Breast epithelium (tissue), 4 donors: ENCODE measurements around the gene SOX30. TPM values are rescaled to one million over a fixed set of nuclear protein-coding genes. Genes with fewer than 3 reads are reported as not detected.
A peak's percentile ranks its signal among the peaks of the same experiment; 100 is the strongest.

Experiments used
- DNase-seq, 2 donors: peaks; one replicate each; pipeline ENCODE4 v3.0.0-alpha.2; 2019; ENCODE audit warnings: low spot score in 2 of 2
- H3K27ac ChIP-seq, 2 donors: fragments of 200-600 bp; sonication (generic) in 1 of 2; one replicate each; pipeline ENCODE4 v1.5.1; 2016 to 2019; ENCODE audit warnings: mild to moderate bottlenecking in 1 of 2
- H3K27me3 ChIP-seq, 2 donors: fragments of 200-600 bp; sonication (generic) in 1 of 2; one replicate each; pipeline versions ENCODE4 v1.5.1 to v1.6.0; 2017 to 2019; ENCODE audit warnings: control low read depth in 1 of 2, mild to moderate bottlenecking in 1 of 2
- H3K36me3 ChIP-seq: fragments of 200-600 bp; one replicate; pipeline ENCODE4 v1.5.1; 2019
- H3K4me1 ChIP-seq, 2 donors: fragments of 200-600 bp; sonication (generic); one replicate each; pipeline ENCODE4 v1.5.1; 2016 to 2019; ENCODE audit warnings: control low read depth in 1 of 2
- H3K4me3 ChIP-seq, 3 donors: fragments of 200-600 bp; sonication (generic); 1 replicate in 2 of 3; 2 replicates in 1 of 3; pipeline ENCODE4 v1.5.1; 2016 to 2019; ENCODE audit warnings: mild to moderate bottlenecking in 3 of 3, moderate library complexity in 2 of 3
- H3K9me3 ChIP-seq, 2 donors: fragments of 200-600 bp; sonication (generic) in 1 of 2; one replicate each; pipeline ENCODE4 v1.5.1; 2016 to 2019; ENCODE audit warnings: control low read depth in 1 of 2
- CTCF ChIP-seq, 3 donors: fragments of 450-650 bp; IDR thresholded peaks; one replicate each; pipeline ENCODE4 v1.5.1; 2016 to 2017; ENCODE audit warnings: antibody characterized with exemption in 3 of 3, mild to moderate bottlenecking in 3 of 3, moderate library complexity in 3 of 3
- POLR2A ChIP-seq: fragments of 450-650 bp; IDR thresholded peaks from one replicate; pipeline ENCODE4 v1.6.1; 2016; ENCODE audit warnings: antibody characterized with exemption, mild to moderate bottlenecking, moderate library complexity
- POLR2AphosphoS5 ChIP-seq, 3 donors: sonication (generic); formaldehyde crosslinking; IDR thresholded peaks; one replicate each; pipeline ENCODE4 v1.6.1; 2017; ENCODE audit warnings: antibody characterized with exemption in 3 of 3
- intact Hi-C: fragments of 100-400 bp; cut with DNase I; formaldehyde crosslinking; loops from one replicate; pipeline ENCODE4 v1.15.1; 2023; ENCODE audit warnings: low total_unique reads
- total RNA-seq, 3 donors: library from RNA; depleted of rRNA; stranded (reverse); fragments of >200 nt; gene quantifications; one replicate each; pipeline ENCODE4 v1.1.0, GENCODE V29; 2016

SOX30 gene
- total RNA-seq, 3 donors from 2014 or later = 0.16 TPM; not detected in 2

DNA sequence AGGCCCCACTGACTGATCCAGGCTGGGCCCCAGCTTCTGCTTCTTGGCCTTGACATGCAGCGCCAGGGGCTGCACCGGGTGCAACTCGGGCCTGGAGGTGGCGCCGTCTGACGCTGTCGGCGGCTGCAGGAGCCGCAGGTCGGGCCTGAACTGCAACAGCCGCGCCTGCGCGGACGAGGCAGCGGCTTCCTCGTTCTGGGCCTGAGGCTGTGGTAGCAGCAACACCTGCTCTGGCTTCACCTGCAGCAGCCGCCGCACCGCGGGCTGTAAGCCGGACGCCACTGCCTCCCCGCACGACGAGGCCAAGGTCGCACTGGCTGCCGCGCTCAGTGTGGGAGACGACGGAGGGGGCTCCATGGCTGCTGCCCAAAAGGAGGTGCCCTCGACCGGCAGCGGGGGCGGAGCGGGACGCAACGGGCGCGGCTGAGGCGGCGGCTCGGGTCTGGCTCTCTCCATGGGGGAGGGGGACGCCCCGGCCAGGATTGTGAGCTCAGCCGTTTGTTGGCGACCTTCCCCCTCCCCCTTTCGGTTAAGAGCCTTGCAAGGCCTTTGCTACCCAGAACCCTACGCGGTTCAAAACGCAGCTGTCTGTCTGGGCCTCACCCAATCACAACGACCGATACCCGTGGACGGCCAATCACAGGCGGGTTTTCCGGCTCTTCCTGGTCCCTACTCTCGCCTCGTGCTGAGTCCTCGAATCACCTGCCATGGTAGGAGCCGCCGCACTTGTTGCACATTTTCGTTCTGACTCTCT, 438 bp downstream of the SOX30 start:
- Histone ChIP-seq H3K36me3 (no peaks in the 10 kb centered on the region), H3K9me3 (peaks cover 0 to 3% of the 10 kb centered on the region in 2 donors), H3K4me3 (peak overlapping the region; percentile 30 to 69 (median 46)), H3K4me1 (no peaks in the 10 kb centered on the region), H3K27me3 (no peaks in the 10 kb centered on the region), H3K27ac (no peak overlapping the region)
- intact Hi-C loops = no loop called here
- TF ChIP-seq POLR2AphosphoS5 (IDR thresholded peaks at IDR 0.05) (no peak), POLR2A (no peak), CTCF (IDR thresholded peaks at IDR 0.05) (no peak)
- peak; percentile 27 to 66 for DNase-seq

DNA sequence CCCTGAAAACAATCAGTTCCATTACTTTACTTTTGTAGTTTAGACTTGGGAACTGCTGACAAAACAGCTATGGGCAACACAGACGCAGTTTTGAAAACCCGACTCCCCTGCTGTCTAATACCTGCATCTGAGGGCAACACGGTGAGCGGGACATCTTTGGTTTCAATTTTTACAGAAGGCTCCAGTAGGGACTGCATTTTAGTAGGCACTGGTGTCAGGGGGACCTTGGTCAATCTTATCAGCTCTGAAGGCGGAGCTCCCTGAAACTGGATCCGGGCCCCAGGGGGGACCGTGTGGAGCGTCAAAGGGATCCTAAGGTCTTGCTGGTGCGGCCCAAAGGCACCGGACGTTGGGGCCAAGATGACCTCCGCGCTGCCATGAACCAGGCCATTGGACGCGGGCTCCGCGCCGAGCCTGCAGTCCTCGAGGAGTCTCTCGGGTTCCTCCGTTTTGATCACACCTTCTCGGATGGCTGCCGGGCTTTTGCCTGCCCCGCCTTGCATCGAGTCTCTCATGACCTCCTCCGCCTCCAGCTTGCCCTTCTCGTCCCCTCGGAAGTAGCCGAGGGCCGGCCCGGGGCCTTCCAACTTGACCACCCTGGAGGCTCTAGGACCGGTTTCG, 1.1 kb downstream of the SOX30 start:
- Histone ChIP-seq H3K36me3 (no peaks in the 10 kb centered on the region), H3K27me3 (no peaks in the 10 kb centered on the region), H3K4me1 (no peaks in the 10 kb centered on the region), H3K4me3 (peak overlapping the region; percentile 30 to 69 (median 46)), H3K27ac (no peak overlapping the region), H3K9me3 (peaks cover 0 to 3% of the 10 kb centered on the region in 2 donors)
- TF ChIP-seq POLR2A = no peak
- no peak for TF ChIP-seq CTCF (IDR thresholded peaks at IDR 0.05)
- TF ChIP-seq POLR2AphosphoS5 (IDR thresholded peaks at IDR 0.05) = no peak
- intact Hi-C loops = no loop called here
- no peak for DNase-seq

DNA sequence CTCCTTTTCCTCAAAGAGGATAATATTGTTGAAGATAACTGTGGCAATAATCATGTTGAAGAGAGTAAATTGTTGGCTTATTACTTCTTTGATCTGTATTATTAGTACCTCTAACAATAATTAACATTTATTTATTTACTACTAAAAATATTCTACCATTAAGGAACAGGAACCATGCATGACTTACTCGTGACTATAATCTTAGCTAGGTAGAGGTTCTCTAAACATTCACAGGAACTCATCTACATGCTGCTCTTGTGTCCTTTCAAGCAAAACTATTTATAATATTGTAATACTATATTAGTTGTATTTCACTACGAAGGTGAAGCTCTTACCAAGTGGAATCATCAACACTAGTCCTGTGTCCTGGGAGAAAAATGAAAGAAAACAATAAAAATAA, 3.1 kb downstream of the SOX30 start:
- no peak for DNase-seq
- intact Hi-C loops = loop anchor here (10.0 kb wide), 1 partner anchor 344 kb away; no protein-coding TSS in a partner anchor
- H3K27ac ChIP-seq = no peak overlapping the region
- no peak for TF ChIP-seq POLR2A
- TF ChIP-seq POLR2AphosphoS5 (IDR thresholded peaks at IDR 0.05) = no peak
- no peak for TF ChIP-seq CTCF (IDR thresholded peaks at IDR 0.05)
- no peaks in the 10 kb centered on the region for H3K9me3 ChIP-seq
- H3K36me3 ChIP-seq = no peaks in the 10 kb centered on the region
- H3K4me3 ChIP-seq = no peak overlapping the region
- no peaks in the 10 kb centered on the region for H3K4me1 ChIP-seq
- H3K27me3 ChIP-seq = no peaks in the 10 kb centered on the region

DNA sequence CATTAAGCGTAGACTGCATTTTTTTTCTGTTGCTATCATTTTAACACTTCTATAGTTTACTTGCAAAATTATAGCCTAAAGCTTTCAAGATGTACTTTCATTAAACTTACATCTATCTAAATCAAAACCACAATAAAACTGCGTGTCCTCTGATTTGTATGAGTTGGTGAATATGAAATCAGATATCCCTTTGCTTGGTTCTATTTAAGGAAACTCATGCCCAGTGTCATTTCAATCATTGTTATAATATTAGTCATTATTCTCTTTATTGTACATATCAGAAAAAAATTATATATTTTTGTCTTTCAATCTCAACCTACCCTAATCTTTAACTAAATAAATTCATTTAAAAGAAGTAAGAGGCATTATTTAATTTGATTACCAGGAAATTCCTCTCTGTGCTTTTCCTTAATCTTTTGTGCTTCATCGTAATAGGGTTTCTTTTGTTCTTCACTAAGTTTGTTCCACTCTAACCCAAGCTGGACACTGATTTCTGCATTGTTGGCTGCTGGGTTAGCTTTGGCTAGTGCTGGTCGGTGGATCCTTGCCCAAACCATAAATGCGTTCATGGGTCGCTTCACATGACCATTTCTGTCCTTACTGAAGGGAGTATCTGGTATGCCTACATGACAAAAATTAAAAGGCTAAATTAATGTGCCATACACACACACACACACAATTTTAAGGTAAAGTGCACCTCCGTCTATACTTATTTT, 3.8 kb downstream of the SOX30 start:
- no peak for TF ChIP-seq POLR2AphosphoS5 (IDR thresholded peaks at IDR 0.05)
- no peak for TF ChIP-seq CTCF (IDR thresholded peaks at IDR 0.05)
- no peak for TF ChIP-seq POLR2A
- Histone ChIP-seq H3K9me3 (no peaks in the 10 kb centered on the region), H3K27me3 (no peaks in the 10 kb centered on the region), H3K27ac (no peak overlapping the region), H3K4me3 (no peak overlapping the region), H3K4me1 (no peaks in the 10 kb centered on the region), H3K36me3 (no peaks in the 10 kb centered on the region)
- DNase-seq = no peak
- intact Hi-C loops = loop anchor here (10.0 kb wide), 1 partner anchor 344 kb away; no protein-coding TSS in a partner anchor
